Mesenchymal stem cell (in vitro differentiated cells and primary cell): ENCODE measurements around the gene HK1.

Experiments
- DNase-seq: peaks from one replicate; pipeline ENCODE4 v3.0.0-alpha.2; 2013
- H2AFZ ChIP-seq: one replicate; pipeline ENCODE4 v1.6.1; 2013; ENCODE audit warnings: low read depth, mild to moderate bottlenecking, control low read depth, inconsistent platforms, low read length, moderate library complexity
- H2AK5ac ChIP-seq: 2 replicates; pipeline ENCODE4 v1.6.1; 2013; ENCODE audit warnings: low read length, moderate library complexity, mild to moderate bottlenecking, inconsistent platforms; ENCODE audit not compliant: severe bottlenecking
- H2BK120ac ChIP-seq: one replicate; pipeline ENCODE4 v1.6.1; 2013; ENCODE audit warnings: low read depth, mild to moderate bottlenecking, inconsistent platforms, low read length, moderate library complexity
- H2BK12ac ChIP-seq, 2 experiments: one replicate each; pipeline ENCODE4 v1.6.1; 2013; ENCODE audit warnings: inconsistent platforms in 2 of 2, low read length in 2 of 2, mild to moderate bottlenecking in 2 of 2, moderate library complexity in 2 of 2, control low read depth in 1 of 2
- H2BK15ac ChIP-seq: one replicate; pipeline ENCODE4 v1.6.1; 2013; ENCODE audit warnings: mild to moderate bottlenecking, low read depth, inconsistent platforms; ENCODE audit not compliant: poor library complexity, severe bottlenecking
- H2BK5ac ChIP-seq: 2 replicates; pipeline ENCODE4 v1.6.1; 2013; ENCODE audit warnings: low read depth, mild to moderate bottlenecking, low read length, control low read depth, inconsistent platforms; ENCODE audit not compliant: poor library complexity, severe bottlenecking
- H3K14ac ChIP-seq, 2 experiments: one replicate each; pipeline ENCODE4 v1.6.1; 2013; ENCODE audit warnings: inconsistent platforms in 2 of 2, low read length in 2 of 2, control low read depth in 1 of 2, mild to moderate bottlenecking in 1 of 2, moderate library complexity in 1 of 2
- H3K18ac ChIP-seq, 2 experiments: one replicate each; pipeline ENCODE4 v1.6.1; 2013; ENCODE audit warnings: inconsistent platforms in 2 of 2, low read length in 2 of 2, control low read depth in 1 of 2, low read depth in 1 of 2, mild to moderate bottlenecking in 1 of 2
- H3K23ac ChIP-seq, 2 experiments: one replicate each; pipeline ENCODE4 v1.6.1; 2013; ENCODE audit warnings: inconsistent platforms in 2 of 2, low read length in 2 of 2, mild to moderate bottlenecking in 2 of 2, moderate library complexity in 2 of 2, control low read depth in 1 of 2
- H3K27ac ChIP-seq: 2 replicates; pipeline ENCODE4 v1.5.1; 2013; ENCODE audit warnings: mild to moderate bottlenecking, moderate library complexity, low read length, control low read depth, inconsistent platforms; ENCODE audit not compliant: poor library complexity, severe bottlenecking
- H3K27me3 ChIP-seq, 2 experiments: 2 replicates each; pipeline versions ENCODE4 v1.6.1 to v1.7.0; 2013; ENCODE audit warnings: low read length in 2 of 2, mild to moderate bottlenecking in 2 of 2, moderate library complexity in 2 of 2, control low read depth in 1 of 2, inconsistent platforms in 1 of 2; ENCODE audit not compliant: control insufficient read depth in 1 of 2, insufficient read depth in 1 of 2
- H3K36me3 ChIP-seq, 2 experiments: 2 replicates each; pipeline versions ENCODE4 v1.6.1 to v1.7.0; 2013; ENCODE audit warnings: low read length in 2 of 2, control low read depth in 1 of 2, inconsistent platforms in 1 of 2, low read depth in 1 of 2, mild to moderate bottlenecking in 1 of 2; ENCODE audit not compliant: insufficient read depth in 2 of 2, control insufficient read depth in 1 of 2
- H3K4ac ChIP-seq, 2 experiments: one replicate each; pipeline ENCODE4 v1.6.1; 2013; ENCODE audit warnings: inconsistent platforms in 2 of 2, low read length in 2 of 2, mild to moderate bottlenecking in 2 of 2, moderate library complexity in 2 of 2, control low read depth in 1 of 2, low read depth in 1 of 2
- H3K4me1 ChIP-seq: 2 replicates; pipeline ENCODE4 v1.6.1; 2013; ENCODE audit warnings: low read depth, low read length, control low read depth; ENCODE audit not compliant: control insufficient read depth, insufficient read depth
- H3K4me2 ChIP-seq: 2 replicates; pipeline ENCODE4 v1.6.1; 2013; ENCODE audit warnings: low read length, mild to moderate bottlenecking, inconsistent platforms; ENCODE audit not compliant: poor library complexity, severe bottlenecking
- H3K4me3 ChIP-seq, 2 experiments: 2 replicates each; pipeline versions ENCODE4 v1.5.1 to v1.7.0; 2013; ENCODE audit warnings: low read length in 2 of 2, mild to moderate bottlenecking in 2 of 2, control low read depth in 1 of 2, low read depth in 1 of 2; ENCODE audit not compliant: insufficient read depth in 1 of 2
- H3K79me1 ChIP-seq: replicated peaks from 2 replicates; pipeline ENCODE4 v1.6.1; 2013; ENCODE audit warnings: mild to moderate bottlenecking, control low read depth, low read length, inconsistent platforms; ENCODE audit not compliant: poor library complexity, severe bottlenecking
- H3K9ac ChIP-seq: 2 replicates; pipeline ENCODE4 v1.7.0; 2013; ENCODE audit warnings: mild to moderate bottlenecking, low read length, moderate library complexity
- H3K9me3 ChIP-seq: 2 replicates; pipeline ENCODE4 v1.7.0; 2013; ENCODE audit warnings: mild to moderate bottlenecking, low read length; ENCODE audit not compliant: control insufficient read depth
- H4K8ac ChIP-seq: one replicate; pipeline ENCODE4 v1.6.1; 2013; ENCODE audit warnings: inconsistent platforms, mild to moderate bottlenecking, low read length, moderate library complexity
- H4K91ac ChIP-seq: one replicate; pipeline ENCODE4 v1.6.1; 2013; ENCODE audit warnings: mild to moderate bottlenecking, low read length, inconsistent platforms
- whole genome bisulfite sequencing: methylation state at CpG from one replicate; pipeline ENCODE4 v1.1.7; 2013; ENCODE audit warnings: mixed read lengths; 5-methylcytosine and 5-hydroxymethylcytosine counted together

Gene HK1

DNA sequence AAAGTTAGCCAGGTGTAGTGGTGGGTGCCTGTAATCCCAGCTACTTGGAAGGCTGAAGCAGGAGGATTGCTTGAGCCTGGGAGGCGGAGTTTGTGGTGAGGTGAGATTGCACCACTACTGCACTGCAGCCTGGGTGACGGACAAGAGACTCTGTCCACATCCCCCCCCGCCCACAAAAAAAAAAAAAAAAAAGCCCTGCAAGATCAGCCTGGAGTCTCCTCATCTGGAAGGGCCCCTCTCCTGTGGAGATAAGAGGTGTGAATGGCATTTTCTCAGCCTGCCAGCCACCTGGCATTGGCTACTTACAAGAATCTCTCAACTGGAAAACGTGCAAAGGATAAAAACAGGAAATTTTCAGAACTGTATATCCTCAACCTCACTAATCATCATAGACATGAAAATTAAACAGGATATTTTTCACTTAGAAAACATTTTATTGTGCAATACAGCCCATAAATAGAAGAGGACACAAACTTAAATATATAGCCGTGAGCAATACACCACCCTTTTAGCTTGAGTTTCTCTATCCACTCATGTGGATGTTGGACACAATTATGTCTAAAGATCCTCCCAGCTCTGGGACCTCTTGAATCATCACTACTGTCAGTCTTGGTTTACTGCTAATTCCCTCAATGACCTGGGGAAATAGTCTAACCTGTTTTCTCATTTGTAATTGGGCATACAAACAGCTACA lies 161.7 kb downstream of the HK1 start:
- Histone ChIP-seq H3K27me3 (no peaks in the 10 kb centered on the region), H2BK5ac (no peak overlapping the region), H4K8ac (no peak overlapping the region), H2AFZ (no peak overlapping the region), H3K4me1 (peaks cover 8% of the 10 kb centered on the region), H3K9me3 (no peaks in the 10 kb centered on the region), H3K36me3 (no peaks in the 10 kb centered on the region), H2AK5ac (no peak overlapping the region), H3K79me1 (no peaks in the 10 kb centered on the region), H3K4me3 (no peak overlapping the region), H3K4me2 (no peak overlapping the region), H3K27ac (no peak overlapping the region), H3K4ac (no peak overlapping the region), H2BK120ac (no peak overlapping the region), H3K9ac (no peak overlapping the region), H2BK15ac (no peak overlapping the region), H3K23ac (no peak overlapping the region), H3K14ac (no peak overlapping the region), H2BK12ac (no peak overlapping the region), H4K91ac (no peak overlapping the region), H3K18ac (no peak overlapping the region)
- peak; percentile 87 for DNase-seq
- WGBS = 35% methylated on average over 2 of the region's 5 CpGs

DNA sequence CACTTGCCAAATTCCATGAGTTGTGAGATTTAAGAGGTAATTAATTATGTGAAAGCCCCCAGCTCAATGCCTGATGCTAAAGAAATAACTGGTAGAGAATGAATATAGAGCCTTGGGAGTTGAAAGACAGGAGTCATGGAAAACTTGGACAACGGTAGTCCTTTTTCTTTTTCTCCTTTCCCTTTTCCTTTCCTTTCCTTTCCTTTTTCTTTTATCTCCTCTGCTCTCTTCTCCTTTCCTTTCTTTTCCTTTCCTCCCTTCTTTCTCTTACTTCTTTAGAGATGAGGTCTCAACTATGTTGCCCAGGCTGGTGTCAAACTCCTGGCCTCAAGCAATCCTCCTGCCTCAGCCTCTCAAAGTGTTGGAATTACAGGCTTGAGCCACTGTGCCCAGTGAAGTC lies 165.1 kb downstream of the HK1 start:
- H2AFZ ChIP-seq = no peak overlapping the region
- no peak for DNase-seq
- no peak overlapping the region for H3K4me3 ChIP-seq

DNA sequence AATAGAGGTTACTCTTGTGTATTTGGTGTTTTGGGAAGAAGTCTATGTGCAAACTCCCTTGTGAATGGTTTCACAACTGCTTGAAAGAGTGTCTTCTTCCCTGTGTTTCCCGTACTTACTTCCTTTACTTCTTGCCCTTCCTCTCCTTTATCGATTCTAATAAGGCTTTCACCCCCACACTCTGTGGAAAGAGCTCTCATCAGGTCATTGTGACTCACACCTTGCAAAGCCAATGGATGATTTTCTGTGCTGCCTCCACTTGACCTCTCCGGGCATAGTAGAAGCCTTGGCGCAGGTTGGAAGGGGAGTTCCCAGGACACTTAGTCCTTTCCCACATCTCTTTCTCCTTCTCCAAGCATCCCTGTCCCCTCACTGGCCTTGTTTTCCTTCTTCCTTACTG lies 166.7 kb downstream of the HK1 start:
- no peak overlapping the region for H3K9ac ChIP-seq
- H2BK120ac ChIP-seq = no peak overlapping the region
- peak; percentile 87 for DNase-seq
- H3K4me3 ChIP-seq = no peak overlapping the region
- no peak overlapping the region for H4K8ac ChIP-seq
- H3K23ac ChIP-seq = no peak overlapping the region
- no peak overlapping the region for H3K4me2 ChIP-seq
- H3K27ac ChIP-seq = no peak overlapping the region
- no peak overlapping the region for H2BK15ac ChIP-seq
- no peak overlapping the region for H4K91ac ChIP-seq
- no peak overlapping the region for H2AK5ac ChIP-seq
- no peak overlapping the region for H3K18ac ChIP-seq
- H3K4ac ChIP-seq = no peak overlapping the region
- H3K4me1 ChIP-seq = peaks cover 4% of the 10 kb centered on the region
- no peaks in the 10 kb centered on the region for H3K27me3 ChIP-seq
- no peak overlapping the region for H3K14ac ChIP-seq
- no peaks in the 10 kb centered on the region for H3K9me3 ChIP-seq
- H2BK5ac ChIP-seq = no peak overlapping the region
- WGBS = 16% methylated on average over 4 of the region's 4 CpGs
- no peaks in the 10 kb centered on the region for H3K36me3 ChIP-seq
- no peaks in the 10 kb centered on the region for H3K79me1 ChIP-seq
- H2AFZ ChIP-seq = no peak overlapping the region
- H2BK12ac ChIP-seq = no peak overlapping the region

More for the DNA sequence above, 165.1 kb downstream of the HK1 start:
- Histone ChIP-seq H3K23ac (no peak overlapping the region), H4K8ac (no peak overlapping the region), H2BK15ac (no peak overlapping the region), H3K27ac (no peak overlapping the region), H3K14ac (no peak overlapping the region), H3K79me1 (no peaks in the 10 kb centered on the region), H2AK5ac (no peak overlapping the region), H3K4me2 (no peak overlapping the region), H3K9me3 (no peaks in the 10 kb centered on the region), H3K4me1 (peaks cover 11% of the 10 kb centered on the region), H2BK12ac (no peak overlapping the region), H4K91ac (no peak overlapping the region), H2BK120ac (no peak overlapping the region), H3K36me3 (no peaks in the 10 kb centered on the region), H3K18ac (no peak overlapping the region), H3K27me3 (no peaks in the 10 kb centered on the region), H3K4ac (no peak overlapping the region), H2BK5ac (no peak overlapping the region), H3K9ac (no peak overlapping the region)
- WGBS = 89% methylated on average over 1 of the region's 1 CpG

DNA sequence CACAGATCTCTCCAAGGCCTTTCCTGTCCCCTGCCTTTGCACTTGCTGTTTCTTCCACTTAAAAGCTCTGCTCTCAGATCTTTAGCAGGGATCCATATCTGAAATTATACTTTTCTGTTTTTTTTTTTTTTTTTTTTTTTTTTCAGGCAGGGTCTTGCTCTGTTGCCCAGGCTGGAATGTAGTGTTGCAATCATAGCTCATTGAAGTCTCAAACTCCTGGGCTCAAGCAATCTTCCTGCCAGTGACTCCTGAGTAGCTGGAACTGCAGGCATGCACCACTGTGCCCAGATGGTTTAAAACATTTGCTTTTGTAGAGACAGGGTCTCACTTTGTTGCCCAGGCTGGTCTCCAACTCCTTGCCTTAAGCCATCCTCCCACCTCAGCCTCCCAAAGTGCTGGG lies 167.9 kb downstream of the HK1 start:
- Histone ChIP-seq H2BK15ac (no peak overlapping the region), H2BK5ac (no peak overlapping the region), H4K91ac (no peak overlapping the region), H3K4me1 (peaks cover 6% of the 10 kb centered on the region), H3K79me1 (no peaks in the 10 kb centered on the region), H2AK5ac (no peak overlapping the region), H3K4me3 (no peak overlapping the region), H2BK120ac (peak overlapping the region; percentile 56), H3K4ac (no peak overlapping the region), H4K8ac (no peak overlapping the region), H3K14ac (no peak overlapping the region), H3K4me2 (no peak overlapping the region), H2AFZ (no peak overlapping the region), H3K27ac (peak overlapping the region; percentile 43), H3K23ac (no peak overlapping the region), H3K27me3 (peaks cover 0 to 4% of the 10 kb centered on the region in 2 experiments), H3K36me3 (no peaks in the 10 kb centered on the region), H2BK12ac (peak overlapping the region in 1 of 2 experiments; percentile 4), H3K9ac (no peak overlapping the region), H3K18ac (peak overlapping the region; percentile 23 to 37), H3K9me3 (no peaks in the 10 kb centered on the region)
- no peak for DNase-seq
